ENCODE data around the gene SMIM23. TPM values are rescaled to one million over a fixed set of nuclear protein-coding genes. Genes with fewer than 3 reads are reported as not detected.

SMIM23 gene
- total and polyA plus RNA-seq, 2 experiments from 2014 or later: not detected

- Histone ChIP-seq H3K4me3 (no peak overlapping the region), H3K4me1 (ENCODE audit: low read depth) (no peaks in the 10 kb centered on the region), H3K9me3 (ENCODE audit: low read depth) (no peaks in the 10 kb centered on the region), H3K27ac (no peak overlapping the region), H3K36me3 (no peaks in the 10 kb centered on the region), H3K27me3 (no peaks in the 10 kb centered on the region)
- TF ChIP-seq CTCF (IDR thresholded peaks at IDR 0.05; ENCODE audit: low read depth, low read length): no peak
- no peak for DNase-seq (ENCODE audit: low read depth in 1 of 2, low spot score in 1 of 2)
Observed at GRCh38 chr5:171744264-171744663, 41.4 kb upstream of the SMIM23 start.

GRCh38 chr5:171744882-171745281 lies 40.7 kb upstream of the SMIM23 start:
- Histone ChIP-seq H3K9me3 (ENCODE audit: low read depth) (no peaks in the 10 kb centered on the region), H3K4me1 (ENCODE audit: low read depth) (no peaks in the 10 kb centered on the region), H3K27me3 (no peaks in the 10 kb centered on the region), H3K4me3 (no peak overlapping the region), H3K27ac (no peak overlapping the region), H3K36me3 (no peaks in the 10 kb centered on the region)
- TF ChIP-seq CTCF (IDR thresholded peaks at IDR 0.05; ENCODE audit: low read depth, low read length): no peak
- no peak for DNase-seq (ENCODE audit: low read depth in 1 of 2, low spot score in 1 of 2)

- Histone ChIP-seq H3K36me3 (no peaks in the 10 kb centered on the region), H3K4me3 (no peak overlapping the region), H3K4me1 (ENCODE audit: low read depth) (no peaks in the 10 kb centered on the region), H3K27me3 (no peaks in the 10 kb centered on the region), H3K9me3 (ENCODE audit: low read depth) (no peaks in the 10 kb centered on the region), H3K27ac (no peak overlapping the region)
- no peak for DNase-seq (ENCODE audit: low read depth in 1 of 2, low spot score in 1 of 2)
- TF ChIP-seq CTCF (IDR thresholded peaks at IDR 0.05; ENCODE audit: low read depth, low read length): no peak
Observed at GRCh38 chr5:171745602-171746001, 40.0 kb upstream of the SMIM23 start.

GRCh38 chr5:171747061-171747859 lies 38.4 kb upstream of the SMIM23 start:
- no peak overlapping the region for H3K27ac ChIP-seq
- H3K9me3 ChIP-seq (ENCODE audit: low read depth): no peaks in the 10 kb centered on the region
- no peaks in the 10 kb centered on the region for H3K36me3 ChIP-seq
- H3K4me3 ChIP-seq: no peak overlapping the region
- no peak for DNase-seq (ENCODE audit: low read depth in 1 of 2, low spot score in 1 of 2)
- H3K4me1 ChIP-seq (ENCODE audit: low read depth): no peaks in the 10 kb centered on the region
- H3K27me3 ChIP-seq: no peaks in the 10 kb centered on the region
- no peak for TF ChIP-seq CTCF (IDR thresholded peaks at IDR 0.05; ENCODE audit: low read depth, low read length)

GRCh38 chr5:171748720-171749119 lies 36.9 kb upstream of the SMIM23 start:
- TF ChIP-seq CTCF (IDR thresholded peaks at IDR 0.05; ENCODE audit: low read depth, low read length): no peak
- Histone ChIP-seq H3K36me3 (no peaks in the 10 kb centered on the region), H3K9me3 (ENCODE audit: low read depth) (no peaks in the 10 kb centered on the region), H3K4me1 (ENCODE audit: low read depth) (no peaks in the 10 kb centered on the region), H3K4me3 (no peak overlapping the region), H3K27me3 (no peaks in the 10 kb centered on the region), H3K27ac (no peak overlapping the region)
- no peak for DNase-seq (ENCODE audit: low read depth in 1 of 2, low spot score in 1 of 2)
